Erythroblast (primary cell): ENCODE data around the gene UCKL1.

ENCODE experiments used
- GATA1 ChIP-seq: IDR thresholded peaks from 2 replicates; pipeline ENCODE4 v1.6.1; 2011; ENCODE audit warnings: low read depth, mild to moderate bottlenecking, control low read depth, low read length, moderate library complexity
- POLR2A ChIP-seq: IDR thresholded peaks from 2 replicates; pipeline ENCODE4 v1.6.1; 2011; ENCODE audit warnings: mild to moderate bottlenecking, low read length

- no peak for TF ChIP-seq POLR2A
- TF ChIP-seq GATA1: no peak
Observed at GRCh38 chr20:63894358-63895201, 61.6 kb downstream of the UCKL1 start, which contains the start of gene DNAJC5.
